NCI-H1436 (cell line): ENCODE data around the gene DIDO1.
"Not testable (repeated sequence)": the region's sequence is repeated elsewhere in the genome, so short reads cannot be mapped to it uniquely, and the experiment has no call there.

Experiments
- DNase-seq: peaks from one replicate; lab custom pipeline; 2025; lab: John Stamatoyannopoulos, UW

The DIDO1 gene

GRCh38 chr20:62929051-62929538, 2.8 kb upstream of the DIDO1 start:
- no peak for DNase-seq

- DNase-seq: no peak
Observed at GRCh38 chr20:62928246-62928939, 2.1 kb upstream of the DIDO1 start.

GRCh38 chr20:62927128-62927705, 912 bp upstream of the DIDO1 start:
- DNase-seq: no peak

- no peak for DNase-seq
Observed at GRCh38 chr20:62925420-62926228, 681 bp downstream of the DIDO1 start.

GRCh38 chr20:62925076-62925419, 1.3 kb downstream of the DIDO1 start:
- DNase-seq: no peak

GRCh38 chr20:62924442-62925075, 1.7 kb downstream of the DIDO1 start:
- no peak for DNase-seq

GRCh38 chr20:62923669-62924441, 2.5 kb downstream of the DIDO1 start:
- no peak for DNase-seq

- not testable (repeated sequence) for DNase-seq
Observed at GRCh38 chr20:62923059-62923668, 3.1 kb downstream of the DIDO1 start.

- DNase-seq: no peak
Observed at GRCh38 chr20:62922451-62922921, 3.8 kb downstream of the DIDO1 start.

GRCh38 chr20:62921119-62921687, 5.1 kb downstream of the DIDO1 start:
- DNase-seq: peak; percentile 52

- DNase-seq: no peak
Observed at GRCh38 chr20:62920039-62920645, 6.2 kb downstream of the DIDO1 start.

GRCh38 chr20:62918831-62919230, 7.5 kb downstream of the DIDO1 start:
- no peak for DNase-seq

GRCh38 chr20:62918147-62918546, 8.2 kb downstream of the DIDO1 start:
- DNase-seq: no peak

GRCh38 chr20:62917720-62918119, 8.6 kb downstream of the DIDO1 start:
- no peak for DNase-seq

- no peak for DNase-seq
Observed at GRCh38 chr20:62916703-62917476, 9.4 kb downstream of the DIDO1 start.

GRCh38 chr20:62914970-62915457, 11.3 kb downstream of the DIDO1 start:
- peak; percentile 28 for DNase-seq

- DNase-seq: no peak
Observed at GRCh38 chr20:62914436-62914835, 11.9 kb downstream of the DIDO1 start.

- no peak for DNase-seq
Observed at GRCh38 chr20:62913043-62913630, 13.2 kb downstream of the DIDO1 start.

GRCh38 chr20:62911701-62912280, 14.5 kb downstream of the DIDO1 start:
- no peak for DNase-seq
